Measurements from ENCODE around the gene KANSL1.

Gene KANSL1

GRCh38 chr17:46166692-46167249 lies 26.5 kb downstream of the KANSL1 start:
- no peak for DNase-seq (ENCODE audit: low spot score)

GRCh38 chr17:46163929-46164594 lies 29.2 kb downstream of the KANSL1 start:
- DNase-seq (ENCODE audit: low spot score) = no peak

GRCh38 chr17:46163316-46163715 lies 29.9 kb downstream of the KANSL1 start:
- no peak for DNase-seq (ENCODE audit: low spot score)

- DNase-seq (ENCODE audit: low spot score) = no peak
Observed at GRCh38 chr17:46162866-46163265, 30.4 kb downstream of the KANSL1 start.

GRCh38 chr17:46160169-46160568 lies 33.1 kb downstream of the KANSL1 start:
- no peak for DNase-seq (ENCODE audit: low spot score)

- DNase-seq (ENCODE audit: low spot score) = no peak
Observed at GRCh38 chr17:46159686-46160085, 33.5 kb downstream of the KANSL1 start.

- DNase-seq (ENCODE audit: low spot score) = no peak
Observed at GRCh38 chr17:46158323-46159296, 34.6 kb downstream of the KANSL1 start.

GRCh38 chr17:46157443-46158062 lies 35.7 kb downstream of the KANSL1 start:
- no peak for DNase-seq (ENCODE audit: low spot score)

- DNase-seq (ENCODE audit: low spot score) = no peak
Observed at GRCh38 chr17:46154151-46154816, 38.9 kb downstream of the KANSL1 start.

GRCh38 chr17:46152423-46152822 lies 40.8 kb downstream of the KANSL1 start:
- DNase-seq (ENCODE audit: low spot score) = no peak

GRCh38 chr17:46151762-46152161 lies 41.5 kb downstream of the KANSL1 start:
- no peak for DNase-seq (ENCODE audit: low spot score)

- DNase-seq (ENCODE audit: low spot score) = no peak
Observed at GRCh38 chr17:46150216-46150963, 42.8 kb downstream of the KANSL1 start.

GRCh38 chr17:46148247-46148646 lies 45.0 kb downstream of the KANSL1 start:
- DNase-seq (ENCODE audit: low spot score) = no peak

GRCh38 chr17:46147296-46147695 lies 45.9 kb downstream of the KANSL1 start:
- no peak for DNase-seq (ENCODE audit: low spot score)

GRCh38 chr17:46144246-46144645 lies 49.0 kb downstream of the KANSL1 start:
- no peak for DNase-seq (ENCODE audit: low spot score)

GRCh38 chr17:46143827-46144236 lies 49.4 kb downstream of the KANSL1 start:
- no peak for DNase-seq (ENCODE audit: low spot score)

- no peak for DNase-seq (ENCODE audit: low spot score)
Observed at GRCh38 chr17:46141645-46142044, 51.6 kb downstream of the KANSL1 start.

GRCh38 chr17:46140645-46141197 lies 52.5 kb downstream of the KANSL1 start:
- no peak for DNase-seq (ENCODE audit: low spot score)

- DNase-seq (ENCODE audit: low spot score) = no peak
Observed at GRCh38 chr17:46139432-46140210, 53.6 kb downstream of the KANSL1 start.

- DNase-seq (ENCODE audit: low spot score) = no peak
Observed at GRCh38 chr17:46138473-46138872, 54.8 kb downstream of the KANSL1 start.

Data from SW480 (cell line).